Ramos (cell line): Measurements from ENCODE around the gene PTPRN2.

Experiments
- in situ Hi-C: fragments of 300-500 bp; cut with MboI; formaldehyde crosslinking; loops from one replicate; pipeline ENCODE4 v1.14.3; 2022; ENCODE audit warnings: low sequenced_read_pairs; ENCODE audit not compliant: unreplicated experiment

The PTPRN2 gene

DNA sequence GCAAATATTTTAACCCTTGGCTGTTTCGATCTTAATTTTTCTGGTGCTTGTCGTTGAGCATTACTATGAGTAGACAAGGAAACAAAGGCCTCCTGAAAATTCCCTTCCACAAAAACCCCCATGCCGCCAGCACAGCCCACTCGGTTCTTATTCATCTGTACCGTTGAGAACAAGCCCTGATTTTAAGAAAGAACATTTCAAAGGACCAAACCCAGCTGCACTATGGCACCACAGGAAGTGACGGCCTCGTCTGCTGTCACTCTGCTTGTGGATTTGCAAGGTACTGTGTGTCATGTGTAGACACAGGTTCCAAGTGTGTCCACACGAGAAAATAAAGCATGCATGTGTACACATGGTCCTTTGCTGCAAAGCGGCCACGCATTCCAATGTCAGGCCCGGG lies 965.6 kb downstream of the PTPRN2 start:
- in situ Hi-C loops, result no loop called here

DNA sequence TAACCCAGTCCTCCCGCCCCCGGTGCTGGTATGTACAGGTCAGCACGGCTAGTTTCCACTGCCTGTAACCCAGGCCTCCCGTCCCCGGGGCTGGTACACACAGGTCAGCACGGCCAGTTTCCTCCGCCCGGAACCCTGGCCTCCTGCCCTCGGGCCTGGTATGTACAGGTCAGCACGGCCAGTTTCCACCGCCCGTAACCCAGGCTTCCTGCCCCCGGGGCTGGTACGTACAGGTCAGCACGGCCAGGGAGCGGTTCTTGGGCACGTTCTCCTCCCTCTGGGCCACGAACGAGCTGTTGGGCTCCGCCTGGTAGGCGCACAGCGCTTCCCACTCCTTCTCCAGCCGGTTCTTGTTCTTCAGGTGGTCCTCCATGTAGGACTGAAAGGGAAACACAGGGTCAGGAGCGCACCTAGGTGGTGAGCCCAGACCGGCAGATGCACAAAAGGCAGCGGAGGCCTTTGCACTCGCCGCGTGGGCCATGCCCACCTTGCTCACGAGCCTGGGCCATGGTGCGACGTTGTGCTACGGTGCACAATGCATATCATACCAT lies 966.4 kb downstream of the PTPRN2 start:
- in situ Hi-C loops, result no loop called here

DNA sequence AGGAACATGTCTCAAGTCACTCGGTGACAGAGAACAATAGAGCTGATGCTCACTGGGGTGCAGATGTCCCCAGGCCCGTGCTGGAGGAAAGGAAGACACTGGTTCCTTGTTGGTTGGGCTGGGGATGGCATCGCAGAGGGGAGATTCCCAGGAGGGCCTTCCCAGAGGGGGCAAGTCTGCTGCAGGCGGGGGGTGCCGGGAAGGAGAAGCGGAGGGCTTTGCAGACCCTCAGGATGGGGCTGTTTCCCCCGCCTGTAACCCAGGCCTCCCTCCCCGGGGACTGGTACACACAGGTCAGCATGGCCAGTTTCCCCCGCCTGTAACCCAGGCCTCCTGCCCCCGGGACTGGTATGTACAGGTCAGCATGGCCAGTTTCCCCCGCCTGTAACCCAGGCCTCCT lies 967.0 kb downstream of the PTPRN2 start:
- in situ Hi-C loops, result no loop called here

DNA sequence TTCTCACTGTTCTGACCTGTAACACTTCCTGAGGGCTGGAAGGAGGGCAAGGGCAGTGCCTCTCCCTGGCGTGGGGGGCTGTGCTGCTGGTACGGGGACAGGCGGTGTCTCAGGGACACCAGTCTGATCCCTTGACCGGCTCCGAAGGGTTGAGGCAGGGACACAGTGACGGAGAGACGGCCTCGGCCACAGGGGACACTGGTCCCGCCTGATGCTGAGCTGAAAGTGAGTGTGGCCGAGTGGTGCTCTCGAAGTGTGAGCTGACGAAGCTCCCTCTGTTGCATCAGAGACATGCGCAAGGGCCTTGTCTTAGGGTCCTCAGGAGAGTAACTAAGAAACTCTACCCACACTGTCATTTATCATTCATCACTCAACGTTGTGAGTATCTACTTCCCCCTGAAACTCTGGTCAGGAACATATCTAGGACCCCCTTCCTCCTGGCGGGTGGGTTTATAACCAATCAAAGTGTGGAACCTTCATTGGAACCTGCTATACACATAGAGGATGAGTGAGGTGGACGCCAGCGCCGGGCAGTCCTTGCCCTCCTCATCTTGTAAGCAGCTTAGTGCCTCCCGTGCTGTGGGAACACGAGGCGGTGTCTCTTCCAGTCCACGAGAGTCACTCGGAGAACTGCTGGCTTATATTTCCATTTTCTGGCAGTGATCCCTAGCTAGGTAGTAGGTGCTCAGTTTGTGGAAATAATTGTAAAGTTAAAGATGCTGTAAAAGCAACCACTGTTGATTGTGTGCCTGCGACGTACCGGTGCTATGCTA lies 967.7 kb downstream of the PTPRN2 start:
- in situ Hi-C loops, result no loop called here

DNA sequence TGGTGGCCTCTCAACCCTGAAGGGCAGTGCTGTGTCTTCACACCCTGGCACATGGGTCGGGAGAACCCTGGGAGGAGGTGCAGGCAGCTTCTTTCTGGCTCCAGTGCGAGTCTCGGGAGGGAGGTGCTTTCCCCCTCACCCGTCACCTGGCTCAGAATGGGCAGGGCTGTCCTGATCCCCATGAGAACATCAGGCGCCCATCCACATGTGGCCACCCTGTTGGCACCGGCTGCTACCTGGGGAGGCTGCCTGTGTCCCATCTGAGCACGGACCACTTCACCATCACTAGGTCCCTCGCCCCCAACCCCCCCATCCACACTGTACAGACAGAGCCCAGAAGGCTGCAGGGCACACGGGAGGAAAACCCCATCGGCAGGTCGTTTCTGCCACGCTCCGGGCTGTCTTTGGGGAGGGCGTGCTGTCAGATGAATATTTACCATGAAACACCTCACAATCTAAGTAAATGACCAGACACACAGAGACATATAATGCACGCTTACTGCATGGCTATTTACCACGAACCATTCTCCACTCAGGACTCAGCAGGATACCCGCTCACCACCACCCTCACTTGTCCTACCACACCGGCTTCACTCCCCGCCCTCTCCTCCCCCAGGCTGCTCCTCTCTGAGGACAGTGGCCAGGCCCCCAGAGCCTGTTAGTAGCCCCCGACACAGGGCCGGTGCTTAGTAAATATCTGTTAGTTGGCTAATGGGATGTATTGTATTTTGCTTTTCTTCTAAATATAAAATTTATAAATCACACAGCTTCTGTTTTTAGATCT lies 968.6 kb downstream of the PTPRN2 start:
- in situ Hi-C loops, result no loop called here

DNA sequence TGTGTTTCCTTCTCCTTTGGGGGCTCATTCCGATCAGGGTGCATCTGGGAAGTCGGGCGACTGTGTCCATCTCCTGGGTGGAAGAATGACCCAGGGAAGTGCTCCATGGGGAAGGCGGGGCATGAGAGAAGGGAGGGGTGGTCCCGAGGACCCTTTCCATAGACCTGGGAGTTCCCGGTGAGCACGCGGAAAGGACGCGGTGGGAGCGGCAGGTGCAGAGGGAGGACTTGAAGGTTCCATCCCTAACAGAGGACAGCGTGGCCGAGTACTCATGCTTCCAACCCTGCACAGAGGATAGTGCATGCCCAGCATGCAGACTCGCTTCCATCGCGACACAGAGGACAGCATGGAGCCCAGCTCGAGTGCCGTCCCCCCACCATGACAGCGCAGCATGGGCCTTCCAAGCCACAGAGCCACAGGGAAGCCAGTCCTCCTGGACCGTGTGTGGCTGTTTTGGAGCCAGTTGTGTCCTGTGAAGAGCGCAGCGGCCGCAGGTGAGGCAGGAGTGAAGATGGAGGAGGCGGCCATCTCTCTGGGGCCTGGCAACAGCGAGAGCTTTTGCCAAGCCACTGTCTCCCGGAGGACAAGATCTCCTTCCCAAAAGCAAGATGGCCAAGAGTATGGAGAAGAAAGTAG lies 969.4 kb downstream of the PTPRN2 start:
- in situ Hi-C loops, result no loop called here

- in situ Hi-C loops, result no loop called here
Observed at GRCh38 chr7:157617401-157617800, 970.2 kb downstream of the PTPRN2 start.

DNA sequence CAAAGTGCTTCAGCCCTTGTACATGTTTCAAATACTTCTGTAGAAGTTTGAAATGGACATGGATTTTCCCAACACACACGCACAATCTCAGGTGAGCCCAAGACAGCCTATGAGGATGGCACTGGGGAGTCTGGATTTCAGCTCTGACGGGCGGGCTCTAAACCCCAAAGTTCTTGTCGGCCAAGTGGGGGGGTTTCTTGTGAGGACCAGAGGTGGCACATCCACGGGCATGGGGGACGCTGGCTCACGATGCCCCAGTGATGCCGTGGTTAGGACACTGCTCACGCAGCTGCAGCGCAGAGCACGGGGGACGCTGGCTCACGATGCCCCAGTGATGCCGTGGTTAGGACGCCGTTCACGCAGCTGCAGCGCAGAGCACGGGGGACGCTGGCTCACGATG lies 970.7 kb downstream of the PTPRN2 start:
- in situ Hi-C loops, result no loop called here

DNA sequence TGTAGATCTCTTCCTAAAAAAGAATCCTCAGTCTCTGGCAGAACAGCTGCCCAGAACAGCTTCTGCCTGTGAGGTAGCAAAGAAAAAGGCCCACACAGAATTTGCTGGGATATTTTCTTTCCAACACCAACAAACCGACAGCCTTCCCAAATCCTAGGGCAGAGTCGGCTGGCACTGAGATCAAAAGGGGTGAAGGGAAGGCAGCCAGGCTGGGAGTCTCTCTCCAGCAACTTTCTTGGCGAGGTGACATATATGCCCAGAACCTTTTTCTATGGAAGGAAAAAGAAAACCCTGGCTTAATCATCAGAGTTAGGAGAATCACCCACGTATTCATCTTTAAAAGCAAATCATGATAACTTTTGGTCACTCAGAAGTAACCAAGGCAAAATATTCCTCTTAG lies 971.2 kb downstream of the PTPRN2 start:
- in situ Hi-C loops, result no loop called here

GRCh38 chr7:157615852-157616251 lies 971.8 kb downstream of the PTPRN2 start:
- in situ Hi-C loops, result no loop called here

DNA sequence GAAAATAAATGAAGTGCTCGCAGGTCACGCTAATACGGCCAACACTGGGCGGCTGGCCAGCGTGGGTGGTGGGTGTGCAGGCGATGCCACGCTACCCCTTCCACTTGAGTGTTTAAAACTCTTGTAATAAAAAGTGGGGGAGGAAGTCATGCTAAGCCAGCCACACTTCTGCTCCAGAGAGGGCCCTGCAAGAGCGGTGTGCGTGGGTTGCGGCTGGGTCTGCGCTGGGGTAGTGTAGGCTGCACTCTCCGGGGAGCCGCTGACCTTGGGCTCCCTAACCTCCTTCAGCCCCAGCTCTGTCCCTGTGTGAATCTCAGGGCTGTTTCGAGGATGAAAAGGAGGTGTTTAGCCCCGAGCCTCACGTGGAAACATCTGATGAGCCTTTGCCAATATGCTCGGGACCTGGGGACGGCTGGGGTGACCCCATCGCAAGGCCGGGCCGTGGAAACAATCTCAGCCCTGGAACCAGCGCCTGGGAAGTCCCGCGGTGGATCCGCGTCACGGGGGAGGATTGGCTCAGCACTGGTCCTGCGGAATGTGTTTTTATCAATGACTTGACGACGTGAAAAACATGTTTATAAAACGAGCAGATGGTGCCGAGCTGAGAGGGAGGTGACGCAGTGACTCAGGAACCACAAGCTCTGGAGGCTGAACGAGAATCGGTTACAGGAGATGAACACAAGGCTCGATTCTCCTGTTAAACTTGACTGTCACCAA lies 972.4 kb downstream of the PTPRN2 start:
- in situ Hi-C loops, result no loop called here

GRCh38 chr7:157614457-157615020 lies 973.1 kb downstream of the PTPRN2 start:
- in situ Hi-C loops, result no loop called here

GRCh38 chr7:157613575-157614322 lies 973.9 kb downstream of the PTPRN2 start:
- in situ Hi-C loops, result no loop called here

DNA sequence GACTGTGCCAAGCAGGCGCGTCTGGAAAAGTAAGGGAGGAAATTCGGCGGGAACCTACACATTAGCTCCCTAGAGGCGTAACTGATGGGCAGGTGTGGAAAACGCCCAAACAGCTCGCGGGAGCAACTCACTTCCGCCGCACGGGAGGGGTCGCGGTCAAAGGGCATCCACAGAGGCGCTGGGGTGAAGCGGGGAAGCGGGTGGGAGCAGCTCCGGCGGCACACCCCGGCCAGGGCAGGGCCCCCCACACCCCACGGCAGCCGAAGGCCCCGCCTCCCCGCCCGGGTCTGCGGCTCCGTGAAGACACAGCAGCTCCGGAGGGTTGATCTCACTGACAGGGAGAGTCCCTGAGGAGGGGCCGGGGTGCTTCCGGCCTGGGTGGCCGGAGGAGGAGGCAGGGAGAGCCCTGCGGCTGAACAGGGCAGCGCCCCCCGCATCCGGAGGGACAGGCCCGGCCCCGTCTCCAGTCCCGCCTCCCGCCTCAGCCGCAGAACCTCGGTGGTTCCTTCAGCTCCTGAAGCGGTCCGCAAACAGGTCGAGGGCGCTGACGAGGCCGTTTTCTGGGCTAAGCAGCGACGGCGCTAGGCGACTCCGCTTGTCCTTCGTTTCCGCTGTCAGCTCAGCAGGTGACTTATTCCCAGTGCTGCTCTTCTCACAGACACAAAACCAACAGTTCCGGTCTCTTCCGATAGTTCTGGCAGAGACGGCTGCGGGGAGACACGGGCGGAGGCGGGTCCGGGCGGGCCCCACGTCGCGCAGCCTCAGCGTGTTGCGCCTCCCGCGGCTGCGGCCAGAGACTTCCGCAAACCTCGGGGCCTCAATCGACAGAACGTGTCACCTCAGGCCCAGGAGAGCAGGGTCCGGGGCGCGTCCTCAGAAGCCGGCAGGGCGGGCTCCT lies 974.7 kb downstream of the PTPRN2 start:
- in situ Hi-C loops, result no loop called here

DNA sequence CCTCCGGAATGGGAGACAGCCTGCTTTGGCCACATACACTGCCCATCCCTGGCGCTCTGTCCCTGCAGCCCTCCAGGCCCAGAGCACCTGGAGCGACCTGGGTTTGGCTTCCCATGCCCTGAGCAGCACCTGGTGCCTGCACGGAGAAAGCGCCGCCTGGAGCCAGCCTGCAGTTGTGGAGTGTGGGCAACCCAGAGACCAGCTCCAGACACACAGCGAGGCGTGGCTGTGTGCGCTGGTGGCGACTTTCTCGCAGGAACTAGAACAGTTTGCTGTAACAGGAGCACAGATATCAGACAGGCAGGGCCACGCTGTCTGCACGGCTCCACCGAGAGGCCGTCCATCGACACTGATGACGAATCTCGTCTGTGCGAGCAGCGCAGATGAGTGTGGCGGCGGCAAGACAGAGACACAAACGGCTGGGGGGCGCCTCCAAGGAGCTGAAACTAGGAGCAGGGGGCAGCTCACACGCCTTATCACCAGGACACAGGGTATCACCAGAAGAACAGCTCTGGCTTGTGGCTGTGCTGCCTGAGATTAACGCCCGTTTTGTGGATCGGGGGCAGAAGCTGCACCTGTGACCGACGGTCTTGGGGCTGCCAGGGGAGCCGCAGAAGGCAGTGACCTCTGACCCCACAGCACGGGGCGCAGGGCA lies 975.5 kb downstream of the PTPRN2 start:
- in situ Hi-C loops, result no loop called here

GRCh38 chr7:157611341-157611740 lies 976.3 kb downstream of the PTPRN2 start:
- in situ Hi-C loops, result no loop called here

GRCh38 chr7:157610671-157611295 lies 976.8 kb downstream of the PTPRN2 start:
- in situ Hi-C loops, result no loop called here
